Naive thymus-derived CD4-positive, alpha-beta T cell (primary cell): ENCODE data around the gene MTARC1. TPM values are rescaled to one million over a fixed set of nuclear protein-coding genes. Genes with fewer than 3 reads are reported as not detected.

Experiments
- ATAC-seq: fragments of 150-1000 bp; cut with Tn5 transposase; 2 replicates; pipeline ENCODE4 v1.10.0; 2021; ENCODE audit warnings: mild to moderate bottlenecking, moderate library complexity
- CTCF ChIA-PET: fragments of 350-600 bp; sonication (Branson Sonifier 250); formaldehyde crosslinking; loops from one replicate; lab custom pipeline; 2021; ENCODE audit warnings: antibody characterized with exemption; lab: Charles Lee
- POLR2A ChIA-PET: fragments of 350-600 bp; sonication (Branson Sonifier 250); formaldehyde crosslinking; loops from one replicate; lab custom pipeline; 2021; ENCODE audit warnings: antibody characterized with exemption, inconsistent platforms; lab: Charles Lee
- DNase-seq, 9 donors: peaks; one replicate each; pipeline versions ENCODE4 v3.0.0 to v3.0.0-alpha.2; 2020 to 2022; ENCODE audit warnings: mixed read lengths in 1 of 9
- H3K27ac ChIP-seq: one replicate; pipeline ENCODE4 v1.7.0; 2013; ENCODE audit warnings: mild to moderate bottlenecking, low read depth, low read length, moderate library complexity
- H3K27me3 ChIP-seq, 2 donors: one replicate each; pipeline ENCODE4 v1.7.0; 2013; ENCODE audit warnings: low read length in 2 of 2, mild to moderate bottlenecking in 2 of 2, moderate library complexity in 2 of 2; ENCODE audit not compliant: control insufficient read depth in 2 of 2, insufficient read depth in 2 of 2
- H3K36me3 ChIP-seq, 3 experiments: 1 replicate in 2 of 3; 2 replicates in 1 of 3; pipeline ENCODE4 v1.7.0; 2013; ENCODE audit warnings: low read length in 3 of 3, mild to moderate bottlenecking in 3 of 3, moderate library complexity in 1 of 3; ENCODE audit not compliant: insufficient read depth in 3 of 3, control insufficient read depth in 2 of 3
- H3K4me1 ChIP-seq, 2 donors: one replicate each; pipeline ENCODE4 v1.7.0; 2013; ENCODE audit warnings: low read length in 2 of 2, mild to moderate bottlenecking in 2 of 2, moderate library complexity in 1 of 2; ENCODE audit not compliant: control insufficient read depth in 2 of 2, insufficient read depth in 2 of 2
- H3K4me3 ChIP-seq: 2 replicates; pipeline ENCODE4 v1.7.0; 2013; ENCODE audit warnings: mild to moderate bottlenecking, low read length
- H3K9me3 ChIP-seq, 3 experiments: 1 replicate in 2 of 3; 2 replicates in 1 of 3; pipeline ENCODE4 v1.7.0; 2013; ENCODE audit warnings: low read length in 3 of 3; ENCODE audit not compliant: control insufficient read depth in 2 of 3
- H3K27ac Mint-ChIP-seq, 9 donors: one replicate each; pipeline ENCODE4 v1.8.0; 2020 to 2022; ENCODE audit warnings: mixed read lengths in 9 of 9, mild to moderate bottlenecking in 8 of 9, moderate library complexity in 5 of 9, inconsistent platforms in 2 of 9
- H3K27me3 Mint-ChIP-seq, 5 donors: one replicate each; pipeline ENCODE4 v1.8.0; 2021 to 2022; ENCODE audit warnings: mixed read lengths in 5 of 5, mild to moderate bottlenecking in 1 of 5
- H3K36me3 Mint-ChIP-seq, 5 donors: one replicate each; pipeline ENCODE4 v1.8.0; 2020 to 2022; ENCODE audit warnings: mixed read lengths in 5 of 5, mild to moderate bottlenecking in 3 of 5, inconsistent platforms in 1 of 5
- H3K4me1 Mint-ChIP-seq, 7 donors: one replicate each; pipeline ENCODE4 v1.8.0; 2020 to 2022; ENCODE audit warnings: mixed read lengths in 7 of 7, mild to moderate bottlenecking in 3 of 7, inconsistent platforms in 1 of 7
- H3K4me3 Mint-ChIP-seq, 10 donors: one replicate each; pipeline ENCODE4 v1.8.0; 2020 to 2022; ENCODE audit warnings: mild to moderate bottlenecking in 10 of 10, mixed read lengths in 10 of 10, moderate library complexity in 6 of 10, inconsistent platforms in 2 of 10
- H3K9me3 Mint-ChIP-seq, 11 donors: one replicate each; pipeline ENCODE4 v1.8.0; 2020 to 2022; ENCODE audit warnings: mixed read lengths in 11 of 11, mild to moderate bottlenecking in 4 of 11, inconsistent platforms in 1 of 11, moderate library complexity in 1 of 11
- intact Hi-C, 2 donors: fragments of 100-400 bp; cut with micrococcal nuclease; formaldehyde crosslinking; loops; one replicate each; pipeline ENCODE4 v1.15.1; 2023
- polyA plus RNA-seq, 2 donors: library from polyadenylated mRNA; unstranded; fragments of 300-500 nt; fragmentation: Illumina TruSeq; gene quantifications; one replicate each; pipeline ENCODE4 v1.2.3, GENCODE V29; 2021
- total RNA-seq, 6 experiments: library from RNA in 5 of 6; stranded (reverse) in 5 of 6; gene quantifications; 1 replicate in 5 of 6; 2 replicates in 1 of 6; pipeline ENCODE4 v1.2.3 and lab custom pipeline; 2021 to 2026

MTARC1 gene
- total and polyA plus RNA-seq, 7 experiments from 2014 or later = 1.1 to 14.5 TPM; not detected in 5

DNA sequence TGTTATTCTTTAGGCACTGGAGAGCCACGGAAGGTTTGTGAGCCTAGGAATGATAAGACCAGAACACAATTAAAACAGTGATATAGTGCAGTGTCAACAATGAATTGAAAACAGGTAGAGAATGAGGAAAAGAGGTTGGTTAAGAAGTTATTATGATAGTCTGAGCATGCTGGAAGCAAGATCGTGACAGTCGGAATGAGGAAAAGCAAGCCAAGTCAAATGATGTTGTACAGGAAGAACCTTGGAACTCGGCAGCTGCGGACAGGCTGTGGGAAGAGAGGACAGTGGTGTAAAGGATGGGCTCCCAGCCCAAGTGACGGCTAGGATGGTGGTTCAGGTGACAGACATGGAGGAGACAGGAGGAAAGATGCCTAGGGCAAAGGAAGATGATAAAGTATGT lies 25.6 kb downstream of the MTARC1 start:
- intact Hi-C loops = no loop called here
- CTCF ChIA-PET = no interaction called here
- ATAC-seq = no peak
- H3K27me3 Mint-ChIP-seq = peaks cover 5 to 33% (median 26%) of the 10 kb centered on the region in 5 donors
- Histone ChIP-seq H3K27ac (no peak overlapping the region), H3K36me3 (no peaks in the 10 kb centered on the region), H3K4me3 (no peak overlapping the region), H3K4me1 (no peaks in the 10 kb centered on the region), H3K27me3 (no peaks in the 10 kb centered on the region), H3K9me3 (no peaks in the 10 kb centered on the region)
- H3K9me3 Mint-ChIP-seq = no peaks in the 10 kb centered on the region
- no peaks in the 10 kb centered on the region for H3K36me3 Mint-ChIP-seq
- H3K4me1 Mint-ChIP-seq = peaks cover 0 to 9% (median 7%) of the 10 kb centered on the region in 7 donors
- no peak for DNase-seq
- H3K27ac Mint-ChIP-seq = no peak overlapping the region
- H3K4me3 Mint-ChIP-seq = no peak overlapping the region
- POLR2A ChIA-PET = no interaction called here

DNA sequence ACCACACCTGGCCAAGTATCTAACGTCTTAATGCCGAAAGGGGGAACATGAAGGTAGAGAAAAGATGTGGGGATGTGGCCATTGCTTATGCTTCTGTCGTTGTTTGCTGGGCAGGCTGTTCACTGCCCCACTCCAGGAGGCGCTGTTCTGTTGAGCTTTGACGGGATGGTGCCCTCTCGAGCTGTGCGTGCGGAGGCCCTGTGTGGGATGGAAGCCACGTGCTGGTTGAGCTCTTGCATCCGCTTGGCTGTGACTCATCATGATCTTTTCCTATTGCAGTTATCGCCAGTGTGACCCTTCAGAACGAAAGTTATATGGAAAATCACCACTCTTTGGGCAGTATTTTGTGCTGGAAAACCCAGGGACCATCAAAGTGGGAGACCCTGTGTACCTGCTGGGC lies 26.3 kb downstream of the MTARC1 start:
- H3K27ac ChIP-seq = no peak overlapping the region
- POLR2A ChIA-PET = no interaction called here
- no peaks in the 10 kb centered on the region for H3K9me3 ChIP-seq
- intact Hi-C loops = no loop called here
- DNase-seq = no peak
- no peak overlapping the region for H3K4me3 ChIP-seq
- Mint-ChIP-seq H3K4me3 (no peak overlapping the region), H3K9me3 (no peaks in the 10 kb centered on the region), H3K27me3 (peaks cover 5 to 33% (median 26%) of the 10 kb centered on the region in 5 donors), H3K27ac (no peak overlapping the region), H3K36me3 (no peaks in the 10 kb centered on the region), H3K4me1 (peaks cover 0 to 9% (median 7%) of the 10 kb centered on the region in 7 donors)
- CTCF ChIA-PET = no interaction called here
- H3K4me1 ChIP-seq = no peaks in the 10 kb centered on the region
- no peaks in the 10 kb centered on the region for H3K27me3 ChIP-seq
- no peaks in the 10 kb centered on the region for H3K36me3 ChIP-seq
- ATAC-seq = no peak

DNA sequence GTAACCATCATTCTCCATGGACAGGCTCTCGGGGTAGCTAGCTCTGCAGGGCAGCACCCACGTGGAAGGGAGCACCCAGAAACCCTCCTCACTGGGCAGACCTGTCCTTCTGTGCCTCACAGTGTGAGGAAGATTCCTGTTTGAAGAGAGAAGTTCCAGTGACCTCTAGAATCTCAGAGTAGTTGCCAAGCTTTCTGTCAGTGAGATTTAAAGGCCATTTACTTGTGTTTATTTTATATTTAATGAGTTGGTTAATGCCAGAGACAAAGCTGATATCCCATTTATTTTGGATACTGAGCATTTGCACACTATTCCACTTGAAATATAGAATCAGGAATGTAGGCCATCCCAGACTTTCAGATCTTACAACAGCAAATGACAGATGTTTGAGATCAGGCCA lies 28.7 kb downstream of the MTARC1 start:
- Histone ChIP-seq H3K27ac (no peak overlapping the region), H3K9me3 (no peaks in the 10 kb centered on the region), H3K36me3 (no peaks in the 10 kb centered on the region), H3K4me3 (no peak overlapping the region), H3K4me1 (no peaks in the 10 kb centered on the region), H3K27me3 (no peaks in the 10 kb centered on the region)
- Mint-ChIP-seq H3K4me3 (no peak overlapping the region), H3K4me1 (peaks cover 2 to 5% (median 3%) of the 10 kb centered on the region in 7 donors), H3K27me3 (peaks cover 5 to 32% (median 23%) of the 10 kb centered on the region in 5 donors), H3K27ac (no peak overlapping the region), H3K36me3 (no peaks in the 10 kb centered on the region), H3K9me3 (no peaks in the 10 kb centered on the region)
- ATAC-seq = no peak
- CTCF ChIA-PET = no interaction called here
- POLR2A ChIA-PET = no interaction called here
- intact Hi-C loops = no loop called here
- no peak for DNase-seq

DNA sequence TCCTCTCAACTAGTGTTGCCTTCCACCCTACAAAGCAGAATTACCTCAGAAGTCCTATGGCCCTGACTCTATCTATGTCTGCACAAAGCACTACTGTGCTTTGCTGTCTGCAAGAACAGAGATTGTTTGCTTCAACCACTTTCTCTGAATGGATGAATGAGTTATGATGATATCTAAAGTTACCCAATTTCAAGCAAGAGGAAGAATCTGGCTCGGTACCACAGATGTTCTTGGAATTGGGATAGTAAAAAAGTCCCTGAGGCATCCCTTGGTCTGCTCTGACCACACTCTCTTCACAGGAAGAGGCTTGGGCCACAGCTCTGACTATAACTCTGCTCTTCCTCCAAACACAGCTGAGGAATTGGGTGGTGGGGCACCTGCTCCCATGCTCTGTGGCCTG lies 31.2 kb downstream of the MTARC1 start:
- H3K27ac Mint-ChIP-seq = no peak overlapping the region
- CTCF ChIA-PET = no interaction called here
- H3K27me3 Mint-ChIP-seq = peaks cover 3 to 22% (median 14%) of the 10 kb centered on the region in 5 donors
- no peaks in the 10 kb centered on the region for H3K9me3 Mint-ChIP-seq
- H3K4me3 Mint-ChIP-seq = no peak overlapping the region
- intact Hi-C loops = no loop called here
- ATAC-seq (no peak), DNase-seq (no peak)
- POLR2A ChIA-PET = no interaction called here
- no peak overlapping the region for H3K27ac ChIP-seq
- no peaks in the 10 kb centered on the region for H3K4me1 ChIP-seq
- no peaks in the 10 kb centered on the region for H3K27me3 ChIP-seq
- H3K4me1 Mint-ChIP-seq = peaks cover 0 to 4% (median 0%) of the 10 kb centered on the region in 7 donors
- no peak overlapping the region for H3K4me3 ChIP-seq
- H3K9me3 ChIP-seq = no peaks in the 10 kb centered on the region
- no peaks in the 10 kb centered on the region for H3K36me3 ChIP-seq
- H3K36me3 Mint-ChIP-seq = no peaks in the 10 kb centered on the region

DNA sequence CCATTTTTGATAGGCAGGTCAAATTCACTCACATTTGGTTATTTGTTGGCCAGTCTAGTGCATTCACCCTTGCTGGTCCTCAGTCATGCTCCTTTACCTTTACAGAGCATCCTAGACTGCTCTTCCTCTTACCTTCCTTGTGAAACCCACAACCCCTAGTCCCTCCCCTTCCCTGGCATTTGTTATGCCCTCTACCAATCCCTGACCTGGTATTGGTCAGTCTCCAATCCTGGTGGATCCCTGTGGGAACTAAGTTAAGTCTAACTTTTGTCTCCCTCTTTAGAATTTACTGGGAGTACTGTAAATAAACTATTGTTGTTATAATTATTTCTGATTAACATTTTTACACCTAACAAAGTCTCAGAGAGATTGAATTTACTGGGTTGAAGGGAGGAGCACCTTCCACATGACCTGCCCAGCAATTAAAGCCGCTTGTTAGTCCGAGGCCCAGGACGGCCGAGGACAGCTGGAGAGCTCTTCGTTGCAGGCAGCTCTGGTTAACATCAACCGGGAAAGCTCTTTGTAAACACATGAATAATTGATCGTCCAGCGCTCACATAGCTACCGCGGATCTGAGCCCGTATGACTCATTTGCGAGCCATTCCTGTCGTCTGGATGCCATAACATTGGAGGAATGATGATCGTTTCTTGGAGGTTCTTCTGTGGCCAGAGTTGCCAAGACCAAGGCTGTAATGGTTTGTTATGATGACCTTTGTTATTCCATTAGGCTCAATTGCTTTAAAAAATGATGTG lies 31.9 kb downstream of the MTARC1 start:
- H3K27ac Mint-ChIP-seq = no peak overlapping the region

DNA sequence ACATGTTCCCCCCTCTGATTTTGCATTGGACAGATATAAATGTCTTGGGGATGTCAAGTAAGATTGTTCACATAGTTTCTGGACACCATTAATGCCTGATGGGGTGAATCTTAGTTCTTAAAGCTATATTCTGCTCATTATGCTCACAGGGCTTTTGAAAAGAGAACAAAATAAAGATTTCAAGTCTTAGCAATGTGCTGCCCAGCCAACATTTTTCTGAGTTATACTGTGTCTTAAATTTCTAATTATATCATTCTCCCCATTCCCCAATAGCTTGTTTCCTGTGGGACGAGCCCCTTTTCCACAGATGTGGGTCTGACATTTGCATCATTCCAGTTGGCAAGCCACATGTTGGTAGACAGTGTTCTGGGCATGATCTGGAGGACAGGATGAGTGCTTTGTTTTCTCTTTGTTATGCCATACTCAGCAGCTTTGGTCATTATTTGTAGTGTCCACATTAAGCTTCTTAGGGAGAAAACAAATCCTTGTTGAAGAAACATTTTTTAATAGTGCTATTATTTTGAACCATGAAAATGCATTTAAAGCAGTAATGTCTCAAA lies 32.8 kb downstream of the MTARC1 start:
- no peaks in the 10 kb centered on the region for H3K27me3 ChIP-seq
- no peak overlapping the region for H3K4me3 Mint-ChIP-seq
- POLR2A ChIA-PET = no interaction called here
- CTCF ChIA-PET = no interaction called here
- no peaks in the 10 kb centered on the region for H3K36me3 ChIP-seq
- H3K36me3 Mint-ChIP-seq = no peaks in the 10 kb centered on the region
- intact Hi-C loops = no loop called here
- DNase-seq (no peak), ATAC-seq (no peak)
- no peak overlapping the region for H3K4me3 ChIP-seq
- H3K4me1 Mint-ChIP-seq = peaks cover 0 to 4% (median 0%) of the 10 kb centered on the region in 7 donors
- peaks cover under 1 to 22% (median 6%) of the 10 kb centered on the region in 5 donors for H3K27me3 Mint-ChIP-seq
- H3K9me3 ChIP-seq = no peaks in the 10 kb centered on the region
- peaks cover 0 to 2% (median 0%) of the 10 kb centered on the region in 11 donors for H3K9me3 Mint-ChIP-seq
- H3K4me1 ChIP-seq = no peaks in the 10 kb centered on the region
- H3K27ac Mint-ChIP-seq = no peak overlapping the region
- no peak overlapping the region for H3K27ac ChIP-seq

More for the DNA sequence above, 31.9 kb downstream of the MTARC1 start:
- ChIA-PET POLR2A (no interaction called here), CTCF (no interaction called here)
- H3K4me1 Mint-ChIP-seq = peaks cover 0 to 4% (median 0%) of the 10 kb centered on the region in 7 donors
- DNase-seq = no peak
- H3K36me3 ChIP-seq = no peaks in the 10 kb centered on the region
- H3K4me3 Mint-ChIP-seq = no peak overlapping the region
- no peak for ATAC-seq
- H3K27me3 ChIP-seq = no peaks in the 10 kb centered on the region
- peaks cover 3 to 19% (median 10%) of the 10 kb centered on the region in 5 donors for H3K27me3 Mint-ChIP-seq
- H3K9me3 ChIP-seq = no peaks in the 10 kb centered on the region
- H3K4me1 ChIP-seq = no peaks in the 10 kb centered on the region
- H3K4me3 ChIP-seq = no peak overlapping the region
- intact Hi-C loops = no loop called here
- no peak overlapping the region for H3K27ac ChIP-seq
- H3K36me3 Mint-ChIP-seq = no peaks in the 10 kb centered on the region
- peaks cover 0 to 2% (median 0%) of the 10 kb centered on the region in 11 donors for H3K9me3 Mint-ChIP-seq
